ENCODE results near the gene LUC7L2.

- TF ChIP-seq CTCF (IDR thresholded peaks at IDR 0.05) (no peak), POLR2A (IDR thresholded peaks at IDR 0.05) (no peak)
These were observed 66.7 kb downstream of the LUC7L2 start for GRCh38 chr7:139426258-139427028.
